NT2/D1 (cell line): ENCODE results near the gene SRGAP2B.
"Not testable (repeated sequence)": the region's sequence is repeated elsewhere in the genome, so short reads cannot be mapped to it uniquely, and the experiment has no call there.

ENCODE experiments used
- DNase-seq: peaks from one replicate; pipeline ENCODE4 v3.0.0-alpha.2; 2011; ENCODE audit warnings: low read depth, low spot score
- H3K27me3 ChIP-seq: 2 replicates; pipeline ENCODE4 v1.6.0; 2011; ENCODE audit warnings: mild to moderate bottlenecking; ENCODE audit not compliant: insufficient read length, insufficient read depth
- H3K36me3 ChIP-seq: 2 replicates; pipeline ENCODE4 v1.6.1; 2011; ENCODE audit warnings: mild to moderate bottlenecking, low read length, mixed read lengths; ENCODE audit not compliant: insufficient read depth, insufficient read length
- H3K4me1 ChIP-seq: 2 replicates; pipeline ENCODE4 v1.5.1; 2011; ENCODE audit not compliant: insufficient read depth, insufficient read length
- H3K4me3 ChIP-seq: 2 replicates; pipeline ENCODE4 v1.5.1; 2011; ENCODE audit warnings: low read depth; ENCODE audit not compliant: insufficient read length
- H3K9ac ChIP-seq: 2 replicates; pipeline ENCODE4 v1.6.0; 2011; ENCODE audit warnings: low read depth; ENCODE audit not compliant: insufficient read length
- H3K9me3 ChIP-seq: 2 replicates; pipeline ENCODE4 v1.5.1; 2011; ENCODE audit warnings: mild to moderate bottlenecking, low read length; ENCODE audit not compliant: insufficient read depth

SRGAP2B gene

GRCh38 chr1:145019709-145020108 is 75.4 kb downstream of the SRGAP2B start:
- not testable (repeated sequence) for H3K9me3 ChIP-seq, H3K27me3 ChIP-seq, H3K4me1 ChIP-seq, H3K36me3 ChIP-seq, H3K9ac ChIP-seq, H3K4me3 ChIP-seq, DNase-seq

- not testable (repeated sequence) for H3K4me1 ChIP-seq, H3K9me3 ChIP-seq, H3K27me3 ChIP-seq, H3K9ac ChIP-seq, H3K36me3 ChIP-seq, DNase-seq, H3K4me3 ChIP-seq
These were observed 77.4 kb downstream of the SRGAP2B start for GRCh38 chr1:145017725-145018124.

- not testable (repeated sequence) for H3K27me3 ChIP-seq, H3K4me1 ChIP-seq, H3K36me3 ChIP-seq, DNase-seq, H3K4me3 ChIP-seq, H3K9ac ChIP-seq, H3K9me3 ChIP-seq
These were observed 78.7 kb downstream of the SRGAP2B start for GRCh38 chr1:145016492-145016862.

GRCh38 chr1:145015744-145016491 is 79.2 kb downstream of the SRGAP2B start:
- not testable (repeated sequence) for H3K4me1 ChIP-seq, H3K36me3 ChIP-seq, H3K9ac ChIP-seq, DNase-seq, H3K4me3 ChIP-seq, H3K9me3 ChIP-seq, H3K27me3 ChIP-seq

GRCh38 chr1:145013353-145013752 is 81.8 kb downstream of the SRGAP2B start:
- not testable (repeated sequence) for H3K9ac ChIP-seq, H3K4me1 ChIP-seq, H3K4me3 ChIP-seq, H3K9me3 ChIP-seq, H3K36me3 ChIP-seq, DNase-seq, H3K27me3 ChIP-seq

- H3K27me3 ChIP-seq, H3K9ac ChIP-seq, H3K36me3 ChIP-seq, H3K4me1 ChIP-seq, H3K9me3 ChIP-seq, DNase-seq, H3K4me3 ChIP-seq: not testable (repeated sequence)
These were observed 83.3 kb downstream of the SRGAP2B start for GRCh38 chr1:145011811-145012210.

- H3K36me3 ChIP-seq, H3K27me3 ChIP-seq, H3K9me3 ChIP-seq, DNase-seq, H3K4me1 ChIP-seq, H3K9ac ChIP-seq, H3K4me3 ChIP-seq: not testable (repeated sequence)
These were observed 84.5 kb downstream of the SRGAP2B start for GRCh38 chr1:145010580-145010979.

- H3K27me3 ChIP-seq, H3K4me1 ChIP-seq: not testable (repeated sequence)
These were observed 85.2 kb downstream of the SRGAP2B start for GRCh38 chr1:145009928-145010327.

GRCh38 chr1:145008388-145008787 is 86.7 kb downstream of the SRGAP2B start:
- not testable (repeated sequence) for H3K9me3 ChIP-seq, H3K9ac ChIP-seq, DNase-seq, H3K36me3 ChIP-seq, H3K4me1 ChIP-seq, H3K27me3 ChIP-seq, H3K4me3 ChIP-seq

More at GRCh38 chr1:145009928-145010327, 85.2 kb downstream of the SRGAP2B start:
- not testable (repeated sequence) for DNase-seq, H3K36me3 ChIP-seq, H3K4me3 ChIP-seq, H3K9ac ChIP-seq, H3K9me3 ChIP-seq

GRCh38 chr1:145005142-145005541 is 90.0 kb downstream of the SRGAP2B start:
- not testable (repeated sequence) for DNase-seq, H3K4me3 ChIP-seq, H3K9ac ChIP-seq, H3K4me1 ChIP-seq, H3K27me3 ChIP-seq, H3K36me3 ChIP-seq, H3K9me3 ChIP-seq

GRCh38 chr1:145001381-145001780 is 93.7 kb downstream of the SRGAP2B start:
- H3K27me3 ChIP-seq, H3K9me3 ChIP-seq, H3K4me1 ChIP-seq, H3K36me3 ChIP-seq, H3K4me3 ChIP-seq, DNase-seq, H3K9ac ChIP-seq: not testable (repeated sequence)

- H3K4me1 ChIP-seq, H3K9me3 ChIP-seq, H3K27me3 ChIP-seq, H3K36me3 ChIP-seq, H3K4me3 ChIP-seq, H3K9ac ChIP-seq, DNase-seq: not testable (repeated sequence)
These were observed 94.3 kb downstream of the SRGAP2B start for GRCh38 chr1:145000743-145001326.
